Measurements from ENCODE around the gene PDE4B.

PDE4B gene

DNA sequence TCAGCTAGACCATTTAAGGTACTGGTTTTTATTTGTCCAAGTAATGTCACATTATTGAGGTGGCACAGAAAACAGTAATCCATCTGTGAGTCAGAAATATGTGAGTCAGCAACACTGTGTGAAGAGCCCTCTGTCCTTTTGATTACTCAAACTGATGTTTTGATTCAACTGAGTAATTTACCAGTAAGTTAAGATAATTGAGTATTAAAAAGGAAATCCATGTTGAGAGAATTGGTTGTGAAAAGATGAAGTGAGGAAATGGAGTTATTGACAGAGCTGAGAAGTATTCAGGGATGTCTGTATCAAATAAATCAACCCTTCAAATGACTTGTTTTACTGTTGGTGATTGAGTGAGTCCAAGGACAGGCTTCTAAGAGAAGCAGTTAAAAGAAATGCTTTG lies 438.5 kb downstream of the PDE4B start:
- Histone ChIP-seq H3K4me3 (ENCODE audit: insufficient read depth, low read depth, low read length) (no peak overlapping the region), H3K27me3 (ENCODE audit: control insufficient read depth, insufficient read depth, low read length, poor library complexity, severe bottlenecking) (no peaks in the 10 kb centered on the region), H3K27ac (ENCODE audit: insufficient read depth, low read depth, low read length, poor library complexity, severe bottlenecking) (no peak overlapping the region), H3K9me3 (ENCODE audit: control insufficient read depth, low read length) (no peaks in the 10 kb centered on the region), H3K4me1 (ENCODE audit: control insufficient read depth, insufficient read depth, low read length) (no peaks in the 10 kb centered on the region), H3K36me3 (ENCODE audit: control insufficient read depth, insufficient read depth, low read length) (no peaks in the 10 kb centered on the region)

DNA sequence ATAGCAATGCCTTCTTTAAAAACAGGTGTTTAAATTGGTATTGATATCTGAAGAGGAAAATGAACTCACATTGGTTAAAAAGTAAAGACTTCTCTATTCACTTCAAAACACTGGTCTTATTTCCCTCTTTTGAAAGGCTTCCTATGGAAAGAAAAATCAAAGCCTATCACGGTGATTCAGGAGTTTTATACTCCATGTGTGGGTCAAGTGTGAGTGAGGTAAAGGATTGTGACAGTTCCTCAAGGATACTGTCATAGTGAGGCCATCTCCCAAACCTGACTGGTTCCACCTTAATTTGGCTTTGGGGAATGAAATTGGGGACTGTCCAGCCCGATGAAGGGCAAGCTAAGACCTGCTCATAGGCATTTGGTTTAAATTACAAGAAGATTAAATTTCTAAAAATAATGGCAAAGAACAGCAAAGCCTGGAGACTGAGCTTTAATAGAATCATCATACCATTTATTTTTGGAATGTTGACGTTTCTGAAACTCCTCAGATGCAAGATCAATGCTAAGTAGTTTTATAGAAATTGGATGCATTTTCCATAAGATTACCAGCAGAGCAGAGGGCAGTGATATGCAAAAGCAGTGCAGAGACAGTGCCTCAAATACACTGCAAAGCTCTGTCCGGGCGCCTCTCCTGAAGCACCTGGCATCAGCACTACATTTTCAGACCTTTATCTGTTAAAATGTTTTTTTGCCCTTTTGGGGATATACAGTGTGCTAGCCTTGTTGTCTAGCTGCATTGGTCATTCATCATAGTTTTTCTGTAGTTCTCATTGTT lies 439.2 kb downstream of the PDE4B start:
- no peaks in the 10 kb centered on the region for H3K9me3 ChIP-seq (ENCODE audit: control insufficient read depth, low read length)
- 89 to 92% methylated on average over 5 of the region's 5 CpGs for WGBS, 2 experiments

GRCh38 chr1:66237042-66237441 lies 444.3 kb downstream of the PDE4B start:
- Histone ChIP-seq H3K4me3 (ENCODE audit: insufficient read depth, low read depth, low read length) (no peak overlapping the region), H3K9me3 (ENCODE audit: control insufficient read depth, low read length) (no peaks in the 10 kb centered on the region), H3K27ac (ENCODE audit: insufficient read depth, low read depth, low read length, poor library complexity, severe bottlenecking) (no peak overlapping the region), H3K4me1 (ENCODE audit: control insufficient read depth, insufficient read depth, low read length) (no peaks in the 10 kb centered on the region), H3K36me3 (ENCODE audit: control insufficient read depth, insufficient read depth, low read length) (no peaks in the 10 kb centered on the region), H3K27me3 (ENCODE audit: control insufficient read depth, insufficient read depth, low read length, poor library complexity, severe bottlenecking) (no peaks in the 10 kb centered on the region)
- 93% methylated on average over 2 of the region's 2 CpGs; no CpG with 5 or more reads in 1 of the 2 experiments for WGBS, 2 experiments

More for the DNA sequence above, 439.2 kb downstream of the PDE4B start:
- Histone ChIP-seq H3K4me3 (ENCODE audit: insufficient read depth, low read depth, low read length) (no peak overlapping the region), H3K36me3 (ENCODE audit: control insufficient read depth, insufficient read depth, low read length) (no peaks in the 10 kb centered on the region), H3K4me1 (ENCODE audit: control insufficient read depth, insufficient read depth, low read length) (no peaks in the 10 kb centered on the region), H3K27ac (ENCODE audit: insufficient read depth, low read depth, low read length, poor library complexity, severe bottlenecking) (no peak overlapping the region), H3K27me3 (ENCODE audit: control insufficient read depth, insufficient read depth, low read length, poor library complexity, severe bottlenecking) (no peaks in the 10 kb centered on the region)

- Histone ChIP-seq H3K4me1 (ENCODE audit: control insufficient read depth, insufficient read depth, low read length) (no peaks in the 10 kb centered on the region), H3K36me3 (ENCODE audit: control insufficient read depth, insufficient read depth, low read length) (no peaks in the 10 kb centered on the region), H3K9me3 (ENCODE audit: control insufficient read depth, low read length) (no peaks in the 10 kb centered on the region), H3K4me3 (ENCODE audit: insufficient read depth, low read depth, low read length) (no peak overlapping the region), H3K27ac (ENCODE audit: insufficient read depth, low read depth, low read length, poor library complexity, severe bottlenecking) (no peak overlapping the region), H3K27me3 (ENCODE audit: control insufficient read depth, insufficient read depth, low read length, poor library complexity, severe bottlenecking) (no peaks in the 10 kb centered on the region)
- WGBS, 2 experiments, result 88 to 90% methylated on average over 3 to 5 of the region's 5 CpGs
Measured at GRCh38 chr1:66237722-66238479, 445.2 kb downstream of the PDE4B start.

- Histone ChIP-seq H3K9me3 (ENCODE audit: control insufficient read depth, low read length) (no peaks in the 10 kb centered on the region), H3K4me3 (ENCODE audit: insufficient read depth, low read depth, low read length) (no peak overlapping the region), H3K36me3 (ENCODE audit: control insufficient read depth, insufficient read depth, low read length) (no peaks in the 10 kb centered on the region), H3K4me1 (ENCODE audit: control insufficient read depth, insufficient read depth, low read length) (no peaks in the 10 kb centered on the region), H3K27me3 (ENCODE audit: control insufficient read depth, insufficient read depth, low read length, poor library complexity, severe bottlenecking) (no peaks in the 10 kb centered on the region), H3K27ac (ENCODE audit: insufficient read depth, low read depth, low read length, poor library complexity, severe bottlenecking) (no peak overlapping the region)
- WGBS, 2 experiments, result 94 to 100% methylated on average over 2 of the region's 2 CpGs
Measured at GRCh38 chr1:66239834-66240233, 447.1 kb downstream of the PDE4B start.

DNA sequence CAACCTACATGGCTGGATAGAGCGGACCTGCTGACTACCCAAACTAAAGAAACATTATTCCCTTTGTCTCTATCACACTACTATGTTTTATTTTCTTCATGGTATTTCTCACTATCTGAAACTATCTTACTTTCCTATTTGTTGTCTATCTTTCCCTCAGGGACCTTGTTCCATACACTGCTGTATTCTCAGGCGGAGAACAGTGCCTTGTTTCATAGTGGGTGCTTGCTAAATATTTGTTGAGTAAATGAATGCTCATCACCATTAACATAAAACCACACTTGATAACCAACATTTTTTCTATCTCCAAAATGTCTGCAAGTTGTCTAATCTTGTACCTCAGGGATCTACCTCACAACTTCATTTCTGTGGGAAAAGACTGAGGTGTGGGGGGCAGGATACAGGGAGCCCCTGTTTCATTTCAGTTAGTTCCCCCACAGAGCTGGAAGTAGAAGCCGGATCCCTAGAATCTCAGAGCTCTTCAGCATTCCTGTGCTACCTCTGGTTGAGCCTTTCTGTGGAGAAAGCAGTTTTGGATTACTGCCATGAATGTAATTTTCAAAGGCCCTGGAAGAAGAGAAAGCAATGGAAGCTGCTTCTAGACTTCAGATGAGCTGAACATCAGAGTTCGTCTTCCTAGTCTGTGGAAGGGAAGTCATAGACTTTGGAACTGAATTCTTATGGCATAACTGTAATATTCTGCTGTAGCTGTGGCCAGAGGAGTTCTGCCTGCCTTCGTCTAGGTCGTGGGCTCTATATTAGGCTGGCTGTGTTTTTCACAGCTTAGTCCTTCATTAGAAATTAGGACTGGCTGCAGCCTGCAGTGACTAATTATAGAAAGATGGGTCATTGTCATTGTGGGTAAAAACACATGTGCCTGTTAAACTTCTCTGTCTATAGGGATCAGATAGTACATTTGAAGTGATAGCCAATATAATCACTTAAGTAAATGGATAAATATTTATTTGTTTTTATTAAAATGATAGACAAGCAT lies 448.1 kb downstream of the PDE4B start:
- Histone ChIP-seq H3K36me3 (ENCODE audit: control insufficient read depth, insufficient read depth, low read length) (no peaks in the 10 kb centered on the region), H3K9me3 (ENCODE audit: control insufficient read depth, low read length) (no peaks in the 10 kb centered on the region), H3K4me1 (ENCODE audit: control insufficient read depth, insufficient read depth, low read length) (no peaks in the 10 kb centered on the region), H3K27ac (ENCODE audit: insufficient read depth, low read depth, low read length, poor library complexity, severe bottlenecking) (no peak overlapping the region), H3K27me3 (ENCODE audit: control insufficient read depth, insufficient read depth, low read length, poor library complexity, severe bottlenecking) (no peaks in the 10 kb centered on the region), H3K4me3 (ENCODE audit: insufficient read depth, low read depth, low read length) (no peak overlapping the region)
- WGBS, 2 experiments, result 92 to 93% methylated on average over 5 of the region's 6 CpGs

DNA sequence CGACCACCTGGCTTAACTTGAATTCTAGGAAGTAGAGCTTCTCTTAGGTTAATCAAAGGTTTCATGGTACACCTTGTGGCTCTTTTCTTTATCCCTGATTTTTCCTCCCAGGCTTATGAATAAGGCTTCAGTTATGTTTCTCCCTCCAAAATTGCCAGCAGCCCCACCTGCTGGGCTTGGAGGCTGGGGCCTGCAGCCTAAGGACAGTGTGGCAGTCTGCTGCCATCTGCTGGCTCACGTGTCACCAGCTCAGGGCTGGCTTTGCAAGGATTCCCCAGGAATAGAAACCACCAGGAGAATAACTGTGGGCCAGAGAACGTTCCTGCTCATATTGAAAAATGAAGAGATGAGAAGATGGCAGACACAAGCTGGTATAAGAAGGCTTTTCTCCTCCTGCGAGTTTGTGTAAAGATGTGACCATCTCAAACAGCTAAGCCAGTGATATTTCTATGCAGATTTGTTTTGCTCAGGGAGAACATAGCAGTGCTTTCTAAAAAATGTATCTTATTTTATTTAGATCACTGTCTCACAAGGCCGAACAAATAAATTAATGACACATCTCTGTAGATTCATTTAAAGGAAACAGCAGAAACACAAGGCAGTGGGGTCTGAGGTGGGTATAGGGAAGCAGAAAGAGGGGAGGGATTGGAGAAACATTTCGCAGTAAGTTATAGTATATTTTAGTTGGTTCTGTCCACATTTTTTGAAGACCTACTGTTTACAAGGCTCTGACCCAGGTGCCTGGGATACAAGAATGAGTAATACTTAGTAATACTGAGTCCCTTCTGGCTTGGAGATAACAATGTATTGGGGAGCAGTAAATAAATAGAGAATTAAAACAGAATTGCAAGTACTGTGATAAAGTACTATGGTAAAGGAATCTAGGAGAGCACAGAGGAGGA lies 450.2 kb downstream of the PDE4B start:
- H3K4me1 ChIP-seq (ENCODE audit: control insufficient read depth, insufficient read depth, low read length), result no peaks in the 10 kb centered on the region
- H3K4me3 ChIP-seq (ENCODE audit: insufficient read depth, low read depth, low read length), result no peak overlapping the region
- 45 to 53% methylated on average over 4 to 6 of the region's 6 CpGs for WGBS, 2 experiments
- H3K27ac ChIP-seq (ENCODE audit: insufficient read depth, low read depth, low read length, poor library complexity, severe bottlenecking), result no peak overlapping the region
- H3K27me3 ChIP-seq (ENCODE audit: control insufficient read depth, insufficient read depth, low read length, poor library complexity, severe bottlenecking), result no peaks in the 10 kb centered on the region
- no peaks in the 10 kb centered on the region for H3K9me3 ChIP-seq (ENCODE audit: control insufficient read depth, low read length)
- no peaks in the 10 kb centered on the region for H3K36me3 ChIP-seq (ENCODE audit: control insufficient read depth, insufficient read depth, low read length)

GRCh38 chr1:66243548-66244130 lies 450.9 kb downstream of the PDE4B start:
- H3K27me3 ChIP-seq (ENCODE audit: control insufficient read depth, insufficient read depth, low read length, poor library complexity, severe bottlenecking), result no peaks in the 10 kb centered on the region
- no peaks in the 10 kb centered on the region for H3K36me3 ChIP-seq (ENCODE audit: control insufficient read depth, insufficient read depth, low read length)
- WGBS, 2 experiments, result 91 to 95% methylated on average over 2 of the region's 2 CpGs
- no peak overlapping the region for H3K27ac ChIP-seq (ENCODE audit: insufficient read depth, low read depth, low read length, poor library complexity, severe bottlenecking)
- no peaks in the 10 kb centered on the region for H3K4me1 ChIP-seq (ENCODE audit: control insufficient read depth, insufficient read depth, low read length)
- no peaks in the 10 kb centered on the region for H3K9me3 ChIP-seq (ENCODE audit: control insufficient read depth, low read length)
- H3K4me3 ChIP-seq (ENCODE audit: insufficient read depth, low read depth, low read length), result no peak overlapping the region

DNA sequence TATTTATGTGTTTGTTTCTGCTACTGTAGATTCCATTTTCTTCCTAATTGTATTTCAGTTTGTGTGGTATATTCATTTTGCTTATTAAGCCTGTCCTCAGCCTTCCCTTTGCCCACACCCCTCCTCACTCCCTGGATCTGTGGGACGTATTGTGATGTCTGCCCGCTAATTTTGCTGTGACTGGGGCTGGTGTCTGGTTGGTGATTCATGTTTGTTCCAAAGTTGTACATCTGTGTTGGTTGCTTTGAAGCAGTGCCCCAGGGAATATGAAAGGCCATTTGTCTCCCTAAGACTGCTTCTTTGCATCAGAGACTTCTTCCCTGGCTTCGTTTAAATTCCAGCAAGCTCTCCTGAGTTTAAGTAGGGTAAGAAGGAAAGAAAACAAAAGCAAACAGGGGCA lies 451.7 kb downstream of the PDE4B start:
- Histone ChIP-seq H3K27ac (ENCODE audit: insufficient read depth, low read depth, low read length, poor library complexity, severe bottlenecking) (no peak overlapping the region), H3K4me1 (ENCODE audit: control insufficient read depth, insufficient read depth, low read length) (no peaks in the 10 kb centered on the region), H3K36me3 (ENCODE audit: control insufficient read depth, insufficient read depth, low read length) (no peaks in the 10 kb centered on the region), H3K4me3 (ENCODE audit: insufficient read depth, low read depth, low read length) (no peak overlapping the region), H3K9me3 (ENCODE audit: control insufficient read depth, low read length) (no peaks in the 10 kb centered on the region), H3K27me3 (ENCODE audit: control insufficient read depth, insufficient read depth, low read length, poor library complexity, severe bottlenecking) (no peaks in the 10 kb centered on the region)
- WGBS, 2 experiments, result 74 to 90% methylated on average over 3 of the region's 3 CpGs
